Large intestine (tissue), 3 donors: ENCODE results near the gene KCNJ6. TPM values are rescaled to one million over a fixed set of nuclear protein-coding genes. Genes with fewer than 3 reads are reported as not detected.

Experiments
- DNase-seq, 2 donors: peaks; one replicate each; pipeline versions ENCODE4 v3.0.0 to v3.0.0-alpha.2; 2013
- H3K27ac ChIP-seq: one replicate; pipeline ENCODE4 v1.5.1; 2013; ENCODE audit warnings: low read length
- H3K27me3 ChIP-seq: 2 replicates; pipeline ENCODE4 v1.6.1; 2013; ENCODE audit warnings: low read length; ENCODE audit not compliant: control insufficient read depth, insufficient read depth
- H3K36me3 ChIP-seq: 2 replicates; pipeline ENCODE4 v1.6.1; 2013; ENCODE audit warnings: low read length; ENCODE audit not compliant: control insufficient read depth, insufficient read depth
- H3K4me1 ChIP-seq: one replicate; pipeline ENCODE4 v1.6.1; 2013; ENCODE audit warnings: low read length; ENCODE audit not compliant: control insufficient read depth, insufficient read depth
- H3K4me3 ChIP-seq: one replicate; pipeline ENCODE4 v1.5.1; 2013; ENCODE audit warnings: low read length
- H3K9me3 ChIP-seq: one replicate; pipeline ENCODE4 v1.6.1; 2013; ENCODE audit warnings: mild to moderate bottlenecking, low read depth, low read length, moderate library complexity; ENCODE audit not compliant: control insufficient read depth
- WGBS: methylation state at CpG from one replicate; pipeline ENCODE4 v1.1.5; 2013; ENCODE audit warnings: low lambda C conversion rate; ENCODE audit not compliant: insufficient coverage; 5-methylcytosine and 5-hydroxymethylcytosine counted together
- polyA plus RNA-seq: library from polyadenylated mRNA; unstranded; fragments of 120-200 nt; gene quantifications from one replicate; pipeline ENCODE4 v1.2.1, GENCODE V29; 2013

The KCNJ6 gene
- polyA plus RNA-seq, 1 donor, result 0.39 TPM

DNA sequence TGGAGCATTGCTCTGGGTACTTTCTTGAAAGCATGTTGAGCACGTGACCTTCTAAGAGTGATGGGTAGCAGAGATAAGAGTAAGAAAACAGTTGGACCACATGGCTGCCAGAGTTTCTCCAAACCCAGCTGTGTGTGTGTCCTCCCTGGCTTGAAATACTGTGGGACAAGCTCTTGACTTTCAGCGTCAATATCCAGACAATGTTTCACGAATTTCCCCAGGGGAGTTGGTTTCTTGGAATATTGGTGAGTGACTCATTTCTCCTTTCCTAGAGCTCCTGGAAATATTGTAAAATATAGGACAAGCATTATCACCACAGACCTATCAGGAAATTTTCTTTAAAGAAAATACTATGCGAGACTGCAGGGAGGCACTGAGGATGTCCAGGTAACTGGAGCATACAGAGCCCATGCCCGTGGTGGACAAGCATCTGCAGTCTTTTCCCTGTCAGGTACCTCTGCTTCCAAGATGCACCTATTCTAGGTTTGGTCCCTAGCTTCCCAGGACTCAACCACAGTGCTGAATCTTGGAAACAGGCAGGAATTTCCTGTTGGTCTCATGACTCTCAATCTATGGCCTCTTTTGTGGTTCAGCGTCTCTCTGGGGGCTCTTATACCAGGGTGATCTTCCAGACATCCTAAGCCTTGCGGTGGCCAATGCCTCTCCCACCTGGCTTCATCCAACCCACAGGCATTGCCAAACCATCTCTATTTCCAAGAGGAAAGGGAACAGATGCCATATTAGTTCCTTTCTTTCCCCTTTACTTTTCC lies 67.4 kb downstream of the KCNJ6 start:
- H3K9me3 ChIP-seq, result no peaks in the 10 kb centered on the region
- H3K4me1 ChIP-seq, result no peaks in the 10 kb centered on the region
- no peak overlapping the region for H3K4me3 ChIP-seq
- H3K27ac ChIP-seq, result no peak overlapping the region
- WGBS, result 90% methylated on average over 2 of the region's 7 CpGs
- H3K27me3 ChIP-seq, result no peaks in the 10 kb centered on the region
- DNase-seq, result no peak
- H3K36me3 ChIP-seq, result no peaks in the 10 kb centered on the region

- DNase-seq, result no peak
- Histone ChIP-seq H3K4me1 (no peaks in the 10 kb centered on the region), H3K4me3 (no peak overlapping the region), H3K27me3 (no peaks in the 10 kb centered on the region), H3K27ac (no peak overlapping the region), H3K36me3 (no peaks in the 10 kb centered on the region), H3K9me3 (no peaks in the 10 kb centered on the region)
- WGBS, result 60% methylated on average over 1 of the region's 3 CpGs
These were observed 70.7 kb downstream of the KCNJ6 start for GRCh38 chr21:37845535-37845934.

GRCh38 chr21:37843191-37843590 lies 73.1 kb downstream of the KCNJ6 start:
- no peaks in the 10 kb centered on the region for H3K4me1 ChIP-seq
- no peaks in the 10 kb centered on the region for H3K36me3 ChIP-seq
- no peak overlapping the region for H3K4me3 ChIP-seq
- no peaks in the 10 kb centered on the region for H3K9me3 ChIP-seq
- H3K27me3 ChIP-seq, result no peaks in the 10 kb centered on the region
- WGBS, result 100% methylated on average over 1 of the region's 1 CpG
- DNase-seq, result no peak
- H3K27ac ChIP-seq, result no peak overlapping the region

GRCh38 chr21:37842163-37842919 lies 73.9 kb downstream of the KCNJ6 start:
- WGBS, result 14% methylated on average over 1 of the region's 14 CpGs
- no peak for DNase-seq

GRCh38 chr21:37837381-37837780 lies 78.9 kb downstream of the KCNJ6 start:
- no peaks in the 10 kb centered on the region for H3K4me1 ChIP-seq
- no peaks in the 10 kb centered on the region for H3K9me3 ChIP-seq
- no peak for DNase-seq
- no peaks in the 10 kb centered on the region for H3K27me3 ChIP-seq
- WGBS, result no CpG with 5 or more reads among the region's 3 CpGs
- no peak overlapping the region for H3K4me3 ChIP-seq
- H3K27ac ChIP-seq, result no peak overlapping the region
- no peaks in the 10 kb centered on the region for H3K36me3 ChIP-seq

More at GRCh38 chr21:37842163-37842919, 73.9 kb downstream of the KCNJ6 start:
- no peaks in the 10 kb centered on the region for H3K9me3 ChIP-seq
- no peaks in the 10 kb centered on the region for H3K27me3 ChIP-seq
- no peak overlapping the region for H3K27ac ChIP-seq
- no peaks in the 10 kb centered on the region for H3K4me1 ChIP-seq
- no peak overlapping the region for H3K4me3 ChIP-seq
- no peaks in the 10 kb centered on the region for H3K36me3 ChIP-seq

GRCh38 chr21:37835481-37835880 lies 80.8 kb downstream of the KCNJ6 start:
- no CpG with 5 or more reads among the region's 3 CpGs for WGBS
- H3K4me3 ChIP-seq, result no peak overlapping the region
- no peak overlapping the region for H3K27ac ChIP-seq
- no peaks in the 10 kb centered on the region for H3K27me3 ChIP-seq
- DNase-seq, result no peak
- H3K36me3 ChIP-seq, result no peaks in the 10 kb centered on the region
- peaks cover 4% of the 10 kb centered on the region for H3K4me1 ChIP-seq
- H3K9me3 ChIP-seq, result no peaks in the 10 kb centered on the region

- H3K4me1 ChIP-seq, result peaks cover 24% of the 10 kb centered on the region
- no CpG with 5 or more reads among the region's 6 CpGs for WGBS
These were observed 83.0 kb downstream of the KCNJ6 start for GRCh38 chr21:37833301-37833700.

GRCh38 chr21:37829447-37829846 lies 86.8 kb downstream of the KCNJ6 start:
- peak overlapping the region; percentile 78 for H3K27ac ChIP-seq
- peak; percentile 76 to 88 for DNase-seq
- WGBS, result no CpG with 5 or more reads among the region's 4 CpGs

More at GRCh38 chr21:37833301-37833700, 83.0 kb downstream of the KCNJ6 start:
- Histone ChIP-seq H3K27ac (no peak overlapping the region), H3K36me3 (no peaks in the 10 kb centered on the region), H3K9me3 (no peaks in the 10 kb centered on the region), H3K4me3 (no peak overlapping the region), H3K27me3 (no peaks in the 10 kb centered on the region)
- DNase-seq, result no peak

GRCh38 chr21:37828991-37829390 lies 87.3 kb downstream of the KCNJ6 start:
- no CpG with 5 or more reads among the region's 6 CpGs for WGBS
- Histone ChIP-seq H3K27ac (peak overlapping the region; percentile 78), H3K36me3 (no peaks in the 10 kb centered on the region), H3K4me1 (peaks cover 32% of the 10 kb centered on the region), H3K27me3 (no peaks in the 10 kb centered on the region), H3K9me3 (no peaks in the 10 kb centered on the region), H3K4me3 (no peak overlapping the region)
- peak; percentile 27 to 37 for DNase-seq

More at GRCh38 chr21:37829447-37829846, 86.8 kb downstream of the KCNJ6 start:
- no peaks in the 10 kb centered on the region for H3K36me3 ChIP-seq
- H3K4me3 ChIP-seq, result no peak overlapping the region
- H3K27me3 ChIP-seq, result no peaks in the 10 kb centered on the region
- peaks cover 32% of the 10 kb centered on the region for H3K4me1 ChIP-seq
- H3K9me3 ChIP-seq, result no peaks in the 10 kb centered on the region

- DNase-seq, result no peak
- no peak overlapping the region for H3K4me3 ChIP-seq
- no peaks in the 10 kb centered on the region for H3K9me3 ChIP-seq
- no peaks in the 10 kb centered on the region for H3K27me3 ChIP-seq
- H3K27ac ChIP-seq, result peak overlapping the region; percentile 61
- WGBS, result no CpG with 5 or more reads among the region's 9 CpGs
- peaks cover 32% of the 10 kb centered on the region for H3K4me1 ChIP-seq
- H3K36me3 ChIP-seq, result no peaks in the 10 kb centered on the region
These were observed 87.7 kb downstream of the KCNJ6 start for GRCh38 chr21:37828556-37828955.
